Measurements from ENCODE around the gene IL16.
A peak's percentile ranks its signal among the peaks of the same experiment; 100 is the strongest.

Gene IL16

GRCh38 chr15:81161851-81162250 is 34.8 kb upstream of the IL16 start:
- Histone ChIP-seq H3K4me1 (ENCODE audit: control insufficient read depth, insufficient read depth, low read length) (peaks cover 48% of the 10 kb centered on the region), H3K4me2 (ENCODE audit: low read length) (no peak overlapping the region), H3K27me3 (ENCODE audit: control insufficient read depth, insufficient read depth, low read length) (no peaks in the 10 kb centered on the region), H3K36me3 (ENCODE audit: insufficient read depth, low read length) (no peaks in the 10 kb centered on the region), H3K9ac (ENCODE audit: low read depth, low read length) (no peak overlapping the region), H3K4me3 (ENCODE audit: low read length) (no peak overlapping the region), H3K9me3 (replicated peaks; ENCODE audit: low read length) (no peaks in the 10 kb centered on the region)

- no peaks in the 10 kb centered on the region for H3K9me3 ChIP-seq (replicated peaks; ENCODE audit: low read length)
- no peaks in the 10 kb centered on the region for H3K36me3 ChIP-seq (ENCODE audit: insufficient read depth, low read length)
- H3K27me3 ChIP-seq (ENCODE audit: control insufficient read depth, insufficient read depth, low read length) = no peaks in the 10 kb centered on the region
- no peak overlapping the region for H3K4me3 ChIP-seq (ENCODE audit: low read length)
- no peak overlapping the region for H3K9ac ChIP-seq (ENCODE audit: low read depth, low read length)
- H3K4me2 ChIP-seq (ENCODE audit: low read length) = peak overlapping the region; percentile 37
- peaks cover 47% of the 10 kb centered on the region for H3K4me1 ChIP-seq (ENCODE audit: control insufficient read depth, insufficient read depth, low read length)
Measured at GRCh38 chr15:81163961-81164800, 32.5 kb upstream of the IL16 start.

GRCh38 chr15:81165535-81165934 is 31.1 kb upstream of the IL16 start:
- Histone ChIP-seq H3K4me2 (ENCODE audit: low read length) (no peak overlapping the region), H3K4me3 (ENCODE audit: low read length) (no peak overlapping the region), H3K36me3 (ENCODE audit: insufficient read depth, low read length) (no peaks in the 10 kb centered on the region), H3K27me3 (ENCODE audit: control insufficient read depth, insufficient read depth, low read length) (no peaks in the 10 kb centered on the region), H3K9ac (ENCODE audit: low read depth, low read length) (no peak overlapping the region), H3K4me1 (ENCODE audit: control insufficient read depth, insufficient read depth, low read length) (peaks cover 41% of the 10 kb centered on the region), H3K9me3 (replicated peaks; ENCODE audit: low read length) (no peaks in the 10 kb centered on the region)

GRCh38 chr15:81166636-81167305 is 29.9 kb upstream of the IL16 start:
- Histone ChIP-seq H3K4me3 (ENCODE audit: low read length) (no peak overlapping the region), H3K27me3 (ENCODE audit: control insufficient read depth, insufficient read depth, low read length) (no peaks in the 10 kb centered on the region), H3K4me1 (ENCODE audit: control insufficient read depth, insufficient read depth, low read length) (peaks cover 29% of the 10 kb centered on the region), H3K4me2 (ENCODE audit: low read length) (no peak overlapping the region), H3K36me3 (ENCODE audit: insufficient read depth, low read length) (no peaks in the 10 kb centered on the region), H3K9ac (ENCODE audit: low read depth, low read length) (no peak overlapping the region), H3K9me3 (replicated peaks; ENCODE audit: low read length) (no peaks in the 10 kb centered on the region)

GRCh38 chr15:81168131-81168526 is 28.6 kb upstream of the IL16 start:
- Histone ChIP-seq H3K4me3 (ENCODE audit: low read length) (no peak overlapping the region), H3K4me1 (ENCODE audit: control insufficient read depth, insufficient read depth, low read length) (peaks cover 26% of the 10 kb centered on the region), H3K36me3 (ENCODE audit: insufficient read depth, low read length) (no peaks in the 10 kb centered on the region), H3K27me3 (ENCODE audit: control insufficient read depth, insufficient read depth, low read length) (no peaks in the 10 kb centered on the region), H3K9me3 (replicated peaks; ENCODE audit: low read length) (no peaks in the 10 kb centered on the region), H3K4me2 (ENCODE audit: low read length) (no peak overlapping the region), H3K9ac (ENCODE audit: low read depth, low read length) (no peak overlapping the region)

- H3K4me2 ChIP-seq (ENCODE audit: low read length) = no peak overlapping the region
- no peaks in the 10 kb centered on the region for H3K27me3 ChIP-seq (ENCODE audit: control insufficient read depth, insufficient read depth, low read length)
- H3K4me1 ChIP-seq (ENCODE audit: control insufficient read depth, insufficient read depth, low read length) = peaks cover 26% of the 10 kb centered on the region
- H3K9ac ChIP-seq (ENCODE audit: low read depth, low read length) = no peak overlapping the region
- no peaks in the 10 kb centered on the region for H3K36me3 ChIP-seq (ENCODE audit: insufficient read depth, low read length)
- no peak overlapping the region for H3K4me3 ChIP-seq (ENCODE audit: low read length)
- H3K9me3 ChIP-seq (replicated peaks; ENCODE audit: low read length) = no peaks in the 10 kb centered on the region
Measured at GRCh38 chr15:81168644-81169043, 28.0 kb upstream of the IL16 start.

- Histone ChIP-seq H3K4me1 (ENCODE audit: control insufficient read depth, insufficient read depth, low read length) (peaks cover 9% of the 10 kb centered on the region), H3K4me2 (ENCODE audit: low read length) (no peak overlapping the region), H3K36me3 (ENCODE audit: insufficient read depth, low read length) (no peaks in the 10 kb centered on the region), H3K27me3 (ENCODE audit: control insufficient read depth, insufficient read depth, low read length) (no peaks in the 10 kb centered on the region), H3K9ac (ENCODE audit: low read depth, low read length) (no peak overlapping the region), H3K4me3 (ENCODE audit: low read length) (no peak overlapping the region), H3K9me3 (replicated peaks; ENCODE audit: low read length) (no peaks in the 10 kb centered on the region)
Measured at GRCh38 chr15:81170511-81170910, 26.2 kb upstream of the IL16 start.

GRCh38 chr15:81171286-81171685 is 25.4 kb upstream of the IL16 start:
- no peak overlapping the region for H3K4me2 ChIP-seq (ENCODE audit: low read length)
- no peak overlapping the region for H3K9ac ChIP-seq (ENCODE audit: low read depth, low read length)
- H3K9me3 ChIP-seq (replicated peaks; ENCODE audit: low read length) = no peaks in the 10 kb centered on the region
- no peak overlapping the region for H3K4me3 ChIP-seq (ENCODE audit: low read length)
- H3K4me1 ChIP-seq (ENCODE audit: control insufficient read depth, insufficient read depth, low read length) = peaks cover 9% of the 10 kb centered on the region
- no peaks in the 10 kb centered on the region for H3K27me3 ChIP-seq (ENCODE audit: control insufficient read depth, insufficient read depth, low read length)
- no peaks in the 10 kb centered on the region for H3K36me3 ChIP-seq (ENCODE audit: insufficient read depth, low read length)

- no peak overlapping the region for H3K4me2 ChIP-seq (ENCODE audit: low read length)
- H3K9me3 ChIP-seq (replicated peaks; ENCODE audit: low read length) = no peaks in the 10 kb centered on the region
- no peaks in the 10 kb centered on the region for H3K27me3 ChIP-seq (ENCODE audit: control insufficient read depth, insufficient read depth, low read length)
- no peaks in the 10 kb centered on the region for H3K36me3 ChIP-seq (ENCODE audit: insufficient read depth, low read length)
- H3K4me1 ChIP-seq (ENCODE audit: control insufficient read depth, insufficient read depth, low read length) = no peaks in the 10 kb centered on the region
- no peak overlapping the region for H3K9ac ChIP-seq (ENCODE audit: low read depth, low read length)
- no peak overlapping the region for H3K4me3 ChIP-seq (ENCODE audit: low read length)
Measured at GRCh38 chr15:81174125-81174791, 22.4 kb upstream of the IL16 start.

- no peak overlapping the region for H3K4me2 ChIP-seq (ENCODE audit: low read length)
- H3K9me3 ChIP-seq (replicated peaks; ENCODE audit: low read length) = no peaks in the 10 kb centered on the region
- H3K27me3 ChIP-seq (ENCODE audit: control insufficient read depth, insufficient read depth, low read length) = no peaks in the 10 kb centered on the region
- no peaks in the 10 kb centered on the region for H3K4me1 ChIP-seq (ENCODE audit: control insufficient read depth, insufficient read depth, low read length)
- H3K9ac ChIP-seq (ENCODE audit: low read depth, low read length) = no peak overlapping the region
- no peaks in the 10 kb centered on the region for H3K36me3 ChIP-seq (ENCODE audit: insufficient read depth, low read length)
- no peak overlapping the region for H3K4me3 ChIP-seq (ENCODE audit: low read length)
Measured at GRCh38 chr15:81174792-81175327, 21.8 kb upstream of the IL16 start.

GRCh38 chr15:81175496-81175895 is 21.2 kb upstream of the IL16 start:
- Histone ChIP-seq H3K27me3 (ENCODE audit: control insufficient read depth, insufficient read depth, low read length) (no peaks in the 10 kb centered on the region), H3K9ac (ENCODE audit: low read depth, low read length) (no peak overlapping the region), H3K36me3 (ENCODE audit: insufficient read depth, low read length) (no peaks in the 10 kb centered on the region), H3K4me3 (ENCODE audit: low read length) (no peak overlapping the region), H3K4me2 (ENCODE audit: low read length) (no peak overlapping the region), H3K9me3 (replicated peaks; ENCODE audit: low read length) (no peaks in the 10 kb centered on the region), H3K4me1 (ENCODE audit: control insufficient read depth, insufficient read depth, low read length) (no peaks in the 10 kb centered on the region)
